ENCODE results near the gene NGEF.
"Not testable (repeated sequence)": the region's sequence is repeated elsewhere in the genome, so short reads cannot be mapped to it uniquely, and the experiment has no call there.

NGEF gene

DNA sequence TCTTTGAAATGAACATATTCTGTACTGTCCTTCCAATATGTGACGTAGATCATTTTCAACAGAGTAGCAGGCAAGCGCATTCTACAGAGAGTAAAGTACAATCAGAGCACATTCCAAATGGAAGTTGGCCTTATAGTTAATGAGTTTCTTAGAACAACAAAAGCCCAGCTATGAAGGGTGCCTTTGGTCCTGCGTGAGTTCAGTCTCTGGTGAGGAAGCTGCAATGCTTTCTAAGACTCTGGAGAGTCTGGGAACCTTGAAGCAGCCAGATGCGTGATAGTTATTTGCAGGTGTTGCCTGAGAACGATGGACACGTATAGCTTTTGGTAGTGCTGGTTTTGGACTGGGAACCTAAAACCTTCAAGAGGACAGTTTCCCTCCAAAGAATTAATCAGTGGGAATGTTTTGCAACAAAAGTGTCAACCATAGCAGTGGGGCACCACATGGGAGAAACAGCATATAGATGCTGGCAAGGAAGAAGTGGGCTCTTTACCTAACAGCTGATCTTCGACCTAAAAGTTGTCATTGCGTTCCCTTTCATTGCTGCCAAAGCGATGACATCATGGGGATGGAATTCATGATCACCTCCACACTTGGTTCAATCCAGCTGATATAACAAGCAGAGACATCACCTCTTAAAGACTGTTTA, 152.3 kb downstream of the NGEF start:
- DNase-seq: no peak

DNA sequence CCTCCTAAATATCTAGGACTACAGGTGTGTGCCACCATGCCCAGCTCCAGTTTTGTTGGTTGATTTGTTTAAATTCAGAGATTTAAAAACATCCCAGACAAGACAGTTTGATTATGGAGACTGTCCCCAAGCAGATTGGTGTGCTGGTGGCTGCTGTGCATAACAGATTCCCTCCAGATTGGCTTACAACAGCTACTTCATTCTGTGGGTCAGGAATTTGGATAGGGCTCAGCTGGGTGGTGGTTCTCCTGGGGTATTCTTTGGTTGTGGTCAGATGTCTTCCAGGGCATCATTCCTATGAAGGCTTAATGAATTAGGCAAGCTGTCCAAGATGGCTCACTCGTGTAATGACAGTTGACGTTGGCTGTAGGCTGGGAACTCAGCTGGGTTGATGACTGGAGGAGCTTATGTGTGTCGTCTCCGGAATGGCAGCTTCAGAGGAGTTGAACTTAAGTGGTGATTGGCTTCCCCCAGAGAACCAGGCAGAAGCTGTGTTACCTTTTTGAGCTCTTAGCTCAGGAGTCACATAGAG, 153.6 kb downstream of the NGEF start:
- no peak for DNase-seq

DNA sequence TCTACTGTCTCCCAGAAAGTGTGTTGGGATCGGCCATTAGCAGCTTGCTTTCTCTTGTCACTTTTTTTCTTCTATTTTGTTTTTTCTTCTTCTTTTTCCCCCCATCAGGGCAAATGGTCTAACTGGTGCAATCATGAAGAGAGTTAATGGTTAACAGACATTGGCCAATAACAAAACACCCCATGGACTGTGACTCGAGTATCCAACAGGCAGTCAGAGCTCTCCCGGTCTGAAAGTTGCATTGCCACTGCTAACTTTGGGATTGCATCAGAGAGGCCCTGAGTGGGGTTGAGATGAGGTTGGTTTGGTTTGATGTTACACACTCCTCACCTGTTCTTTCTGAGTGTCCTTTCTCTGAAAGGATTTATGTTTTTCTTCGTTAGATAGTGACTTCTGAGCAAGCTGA, 155.9 kb downstream of the NGEF start:
- no peak for DNase-seq

DNA sequence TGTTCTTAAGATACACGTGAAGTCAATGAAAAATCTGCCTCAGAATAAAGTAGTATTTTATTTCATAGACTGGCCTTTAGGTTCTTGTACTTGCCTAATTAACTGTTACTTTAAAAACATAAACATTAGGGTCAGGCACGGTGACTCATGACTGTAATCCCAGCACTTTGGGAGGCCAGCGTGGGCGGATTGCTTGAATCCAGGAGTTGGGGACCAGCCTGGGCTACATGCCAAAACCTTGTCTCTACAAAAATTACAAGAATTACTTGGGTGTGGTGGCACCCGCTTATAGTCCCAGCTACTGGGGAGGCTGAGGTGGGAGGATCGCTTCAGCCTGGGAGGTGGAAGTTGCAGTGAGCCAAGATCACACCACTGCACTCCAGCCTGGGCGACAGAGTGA, 159.0 kb downstream of the NGEF start:
- DNase-seq: peak; percentile 65

DNA sequence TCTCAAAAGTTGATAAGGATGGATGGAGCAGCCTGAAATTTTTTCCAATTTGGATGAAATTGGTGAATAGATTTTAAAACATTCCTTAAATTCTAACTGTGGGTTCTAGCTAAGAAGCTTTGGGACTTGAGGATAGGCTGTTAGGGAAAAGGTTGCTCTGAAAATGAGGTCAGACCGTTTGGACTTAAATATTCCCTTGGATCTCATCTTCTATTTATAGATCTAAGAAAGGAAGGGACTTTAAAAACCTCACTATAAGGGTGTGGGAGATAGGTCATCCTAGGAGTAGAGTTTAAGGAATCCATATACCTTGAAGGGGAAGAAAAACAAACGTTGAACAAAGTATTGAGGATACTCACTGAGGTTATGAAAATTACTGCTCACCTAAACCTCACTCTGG, 160.4 kb downstream of the NGEF start:
- DNase-seq: no peak

DNA sequence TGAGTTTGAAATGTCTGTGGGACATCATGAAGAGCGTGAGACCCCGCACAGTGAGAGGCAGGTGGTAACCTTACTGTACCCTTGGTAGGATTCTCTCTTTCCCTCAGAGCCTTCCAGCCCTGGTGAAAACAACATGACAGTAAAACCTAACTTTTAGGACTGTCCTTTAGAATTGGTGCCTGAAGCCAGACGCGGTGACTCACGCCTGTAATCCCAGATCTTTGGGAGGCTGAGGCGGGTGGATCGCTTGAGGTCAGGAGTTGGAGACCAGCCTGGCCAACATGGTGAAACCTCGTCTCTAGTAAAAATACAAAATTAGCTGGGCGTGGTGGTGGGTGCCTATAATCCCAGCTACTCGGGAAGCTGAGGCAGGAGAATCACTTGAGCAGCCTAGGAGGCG, 161.0 kb downstream of the NGEF start:
- not testable (repeated sequence) for DNase-seq

DNA sequence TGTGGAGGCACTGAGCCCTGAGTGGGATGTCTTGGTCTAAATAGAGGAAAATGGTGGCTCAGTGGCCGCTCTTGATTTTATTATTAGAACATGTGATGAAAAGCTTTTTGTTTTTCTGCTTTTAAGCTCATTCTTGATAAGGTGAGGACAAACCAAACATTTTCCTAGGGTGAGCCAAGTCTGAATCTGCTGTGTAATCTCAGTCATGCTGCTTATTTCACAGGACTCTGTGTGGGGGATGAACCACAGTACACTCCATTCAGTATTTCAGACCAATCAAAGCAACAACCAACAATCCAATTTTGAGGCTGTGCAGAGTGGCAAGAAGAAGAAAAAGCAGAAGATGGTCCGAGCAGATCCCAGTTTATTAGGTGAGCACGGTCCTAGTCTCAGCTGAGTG, 163.0 kb downstream of the NGEF start:
- DNase-seq: no peak

DNA sequence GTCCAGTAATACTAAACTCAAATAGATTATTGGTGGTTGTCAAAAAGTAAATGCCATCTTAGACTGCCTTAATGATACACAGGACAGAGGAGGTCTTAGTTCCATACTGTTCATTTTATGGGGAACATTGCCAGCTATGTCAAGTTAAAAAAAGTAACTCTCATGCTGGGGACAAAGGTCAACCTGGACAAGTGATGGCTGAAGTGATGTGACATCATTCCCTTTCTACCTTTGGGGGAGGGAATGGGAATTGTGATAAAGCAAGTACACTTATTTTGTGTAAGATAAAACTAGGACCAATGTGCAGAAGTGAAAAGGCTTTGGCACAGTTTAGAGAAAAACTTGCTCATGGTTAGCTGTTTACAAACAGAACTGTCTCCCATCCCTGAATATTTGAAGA, 167.0 kb downstream of the NGEF start:
- DNase-seq: no peak

DNA sequence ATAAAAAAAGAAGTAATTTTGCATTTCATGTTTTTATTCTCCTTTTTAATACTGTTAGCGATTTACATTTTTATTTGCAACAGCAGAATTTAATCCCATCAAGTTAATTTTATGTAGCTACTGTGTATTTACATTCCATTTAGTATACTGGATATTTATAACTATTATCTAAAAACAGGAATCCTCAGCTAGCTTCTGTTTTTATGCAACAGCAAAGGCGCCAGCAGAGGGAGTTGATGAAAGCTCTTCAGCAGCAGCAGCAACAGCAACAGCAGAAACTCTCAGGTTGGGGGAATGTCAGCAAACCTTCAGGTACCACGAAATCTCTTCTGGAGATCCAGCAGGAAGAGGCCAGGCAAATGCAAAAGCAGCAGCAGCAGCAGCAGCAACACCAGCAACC, 169.2 kb downstream of the NGEF start:
- no peak for DNase-seq

DNA sequence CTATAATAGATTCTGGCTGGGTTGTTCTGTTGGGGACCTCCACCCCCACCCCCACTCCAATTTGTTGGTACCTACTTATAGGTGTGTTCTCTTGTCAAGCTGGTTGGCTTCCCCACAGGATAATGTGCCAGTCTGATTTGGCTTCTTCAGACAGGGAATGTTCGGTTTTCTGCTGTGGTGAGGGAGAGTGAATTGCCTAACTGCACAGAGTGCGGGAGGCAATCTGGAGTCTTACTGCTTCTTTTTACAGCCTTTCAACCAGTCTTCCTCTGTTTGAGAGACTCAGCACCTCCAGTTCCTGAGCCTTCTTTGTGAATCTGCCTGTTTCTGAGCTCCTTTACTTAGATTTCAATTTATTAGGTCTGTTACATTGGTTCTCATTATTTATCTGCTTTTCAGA, 170.4 kb downstream of the NGEF start:
- DNase-seq: no peak

DNA sequence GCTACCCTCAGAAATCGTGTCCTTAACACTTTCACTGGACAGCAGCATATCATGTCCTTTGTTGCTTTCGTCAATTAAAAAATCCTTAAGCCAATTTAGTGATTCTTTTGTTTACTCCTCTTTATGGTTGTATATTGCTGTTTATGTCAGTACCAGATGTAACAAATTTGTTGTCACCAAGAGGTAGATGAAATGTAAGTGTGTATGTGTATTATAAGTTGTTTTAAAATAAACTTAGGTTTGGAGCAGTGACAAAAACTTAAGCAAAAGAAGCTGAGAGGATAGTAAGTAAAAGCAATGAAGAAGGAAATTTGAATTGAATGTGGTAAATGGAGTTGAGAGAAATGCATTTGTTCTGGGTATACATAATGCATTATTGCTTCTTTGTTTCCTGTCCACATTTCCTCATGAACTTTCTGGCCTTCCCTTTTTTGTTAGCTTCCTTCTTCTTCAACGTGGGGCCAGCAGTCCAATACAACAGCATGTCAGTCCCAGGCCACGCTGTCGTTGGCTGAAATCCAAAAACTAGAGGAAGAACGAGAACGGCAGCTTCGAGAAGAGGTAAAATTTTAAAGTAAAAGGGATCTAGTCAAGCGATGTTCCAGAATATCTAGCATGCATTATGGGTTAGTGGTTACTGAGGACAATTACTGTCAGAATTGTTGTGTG, 173.5 kb downstream of the NGEF start:
- no peak for DNase-seq

DNA sequence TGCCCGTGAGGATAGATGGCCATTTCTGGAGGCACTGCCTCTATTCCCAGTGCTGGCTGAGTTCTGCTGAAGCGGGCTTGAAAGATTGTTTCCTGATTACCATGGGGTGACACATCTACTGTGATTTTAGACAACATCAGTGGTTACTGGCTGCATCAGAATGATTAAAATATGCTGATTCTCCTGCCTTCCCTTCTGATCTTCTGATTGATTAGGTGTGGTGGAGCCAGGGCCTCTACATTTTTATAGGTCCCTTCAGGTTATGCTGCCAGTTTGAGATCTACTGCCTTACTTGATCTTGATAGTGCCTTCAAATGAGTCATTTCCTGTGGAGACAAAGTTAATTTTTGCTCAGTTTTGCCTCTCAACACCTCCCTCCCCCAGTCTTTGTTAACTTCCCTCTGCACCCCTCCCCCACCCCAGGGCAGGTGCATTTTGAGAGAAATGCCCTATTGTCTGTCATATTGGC, 174.6 kb downstream of the NGEF start:
- no peak for DNase-seq

DNA sequence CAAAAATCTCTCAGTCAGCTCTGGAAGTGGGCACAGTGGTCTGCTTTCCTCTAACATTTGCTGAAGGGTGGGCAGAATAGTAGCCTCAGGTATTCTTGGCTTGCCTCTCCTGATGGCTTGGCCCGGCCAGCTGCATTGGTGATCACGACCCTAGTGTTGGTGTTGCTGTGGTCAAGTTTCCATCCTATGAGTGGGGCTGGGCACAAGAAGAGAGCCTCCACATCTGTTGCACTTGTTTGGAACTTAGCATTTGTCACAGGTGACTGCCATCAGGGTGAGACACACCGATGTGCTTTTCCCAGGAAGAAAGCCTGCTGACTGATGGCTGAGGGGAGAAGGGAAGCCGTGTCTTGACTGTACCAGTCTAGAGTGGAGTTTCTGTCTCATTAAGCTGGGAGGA, 176.1 kb downstream of the NGEF start:
- no peak for DNase-seq

DNA sequence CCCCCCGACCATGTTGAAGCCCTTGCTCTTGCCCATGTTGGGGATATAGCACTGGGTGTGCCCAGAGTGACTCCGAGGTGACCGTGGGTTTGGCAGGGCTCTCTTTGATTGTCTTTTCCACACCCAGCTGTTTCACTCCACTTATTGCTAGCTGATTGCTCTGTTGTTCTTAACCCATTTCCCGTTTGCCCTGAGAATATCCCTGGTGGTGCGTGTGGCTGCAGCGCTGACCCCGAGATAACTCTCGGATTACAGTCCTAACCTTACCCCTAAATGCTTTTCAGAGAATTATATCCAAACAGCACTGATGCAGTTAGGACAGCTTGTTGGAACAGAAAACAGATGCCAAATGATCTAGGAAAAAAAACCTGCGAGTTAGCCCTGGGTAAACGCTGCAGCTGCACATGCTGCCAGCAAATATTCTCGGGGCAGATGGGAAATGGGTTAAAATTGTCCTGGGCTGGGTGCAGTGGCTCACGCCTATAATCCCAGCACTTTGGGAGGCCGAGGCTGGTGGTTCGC, 177.3 kb downstream of the NGEF start:
- no peak for DNase-seq

DNA sequence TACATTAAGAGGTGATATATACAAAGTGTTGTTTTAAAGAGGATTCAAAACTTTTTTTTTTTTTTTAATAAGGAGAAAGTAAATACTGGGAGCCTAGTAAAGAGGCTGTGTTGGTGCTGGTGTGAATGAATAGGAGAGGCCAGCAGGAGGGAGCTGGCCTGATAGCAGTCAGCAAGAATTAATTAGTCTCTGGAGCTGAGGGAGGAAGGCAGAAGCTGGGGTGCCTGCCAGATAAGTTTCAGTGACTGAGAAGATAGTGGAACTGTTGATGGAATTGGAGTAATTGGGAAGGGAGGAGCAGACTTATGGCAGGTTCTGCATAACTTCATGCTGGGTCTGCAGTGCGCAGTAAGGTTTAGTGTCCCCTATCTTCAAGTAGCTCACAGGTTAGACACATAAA, 179.2 kb downstream of the NGEF start:
- DNase-seq: no peak

DNA sequence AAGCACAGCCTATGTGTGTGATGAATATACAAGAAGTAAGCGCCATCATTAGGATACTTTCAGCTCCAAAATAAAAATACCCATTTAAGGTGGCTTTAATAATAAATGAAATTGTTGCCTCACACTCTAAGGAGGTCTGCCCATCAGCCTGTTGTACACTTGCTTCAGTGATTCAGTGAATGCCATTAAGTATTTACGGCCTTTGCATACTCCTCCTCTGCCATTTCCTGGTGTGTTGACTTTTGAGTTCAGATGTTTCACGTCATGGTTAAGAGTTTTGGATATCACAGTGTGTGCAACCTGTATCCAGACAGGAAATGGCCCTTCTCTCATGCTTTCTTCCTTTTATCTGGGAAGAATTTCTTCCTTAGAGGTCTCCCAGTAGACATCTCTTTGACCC, 181.6 kb downstream of the NGEF start:
- no peak for DNase-seq

DNA sequence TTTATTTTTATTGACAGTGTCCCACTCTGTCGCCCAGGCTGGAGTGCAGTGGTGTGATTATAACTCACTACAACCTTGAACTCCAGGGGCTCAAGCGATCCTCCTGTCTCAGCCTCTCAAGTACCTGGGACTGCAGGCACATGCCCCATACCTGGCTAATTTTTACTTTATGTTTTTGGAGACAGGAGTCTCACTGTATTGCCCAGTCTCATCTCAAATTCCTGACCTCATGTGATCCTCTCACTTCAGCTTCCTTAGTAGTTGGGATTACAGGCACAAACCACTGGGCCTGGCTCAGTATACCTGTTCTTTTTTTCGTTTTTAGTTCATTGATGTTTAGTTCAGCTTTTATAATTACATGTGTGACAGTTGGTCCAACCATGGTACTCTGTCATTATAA, 183.1 kb downstream of the NGEF start:
- DNase-seq: no peak

Data from amniotic stem cell (primary cell).